ENCODE data around the gene DFFB.

Gene DFFB

DNA sequence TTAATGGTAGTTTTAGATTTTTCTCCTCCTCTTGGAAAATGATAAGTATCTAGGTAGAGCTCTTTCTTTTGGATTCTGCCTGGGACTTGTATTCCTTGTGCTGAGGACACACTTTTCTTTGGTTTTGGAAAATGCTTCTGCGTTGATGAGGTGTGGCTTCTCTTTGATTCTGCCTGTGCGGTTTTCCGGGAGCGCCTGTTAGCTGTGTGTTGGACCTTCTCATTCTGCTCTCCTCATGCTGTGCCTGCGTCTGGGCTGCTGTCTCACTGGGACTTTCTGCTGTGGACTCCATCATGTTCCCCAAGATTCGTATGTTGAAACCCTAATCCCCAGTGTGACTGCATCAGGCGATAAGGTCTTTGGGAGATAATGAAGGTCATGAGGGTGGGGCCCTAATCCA is 21.8 kb downstream of the DFFB start:
- DNase-seq: no peak

DNA sequence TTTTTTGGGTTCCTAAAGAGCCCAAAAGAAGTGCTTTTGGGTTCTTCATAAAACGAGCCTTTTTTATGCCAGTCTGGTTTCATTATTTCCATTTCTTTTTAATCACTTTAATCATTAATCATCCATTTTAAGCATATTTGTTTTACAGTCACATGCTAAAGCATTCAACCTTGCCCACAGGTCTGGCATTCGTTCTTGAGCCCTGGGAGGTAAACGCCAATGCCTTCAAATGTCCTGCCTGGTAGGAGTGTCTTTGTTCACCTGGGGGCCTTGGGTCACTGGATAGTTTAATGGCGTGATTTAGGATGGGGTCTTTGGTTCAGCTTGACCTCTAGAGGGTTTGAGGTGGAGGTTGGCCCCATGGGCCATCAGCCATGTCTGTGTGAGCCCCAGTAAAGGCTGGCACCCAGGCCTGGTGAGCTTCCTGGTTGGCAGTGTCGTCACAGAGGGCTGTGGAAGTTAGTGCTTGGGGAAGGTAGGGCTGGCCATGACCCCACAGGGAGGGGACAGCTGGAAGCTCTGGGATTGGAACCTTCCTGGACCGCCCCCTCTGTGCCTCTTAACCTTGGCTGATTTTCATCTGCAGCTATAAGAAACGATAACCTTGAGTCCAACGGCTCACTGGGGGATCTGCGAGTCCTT is 22.6 kb downstream of the DFFB start:
- no peak for DNase-seq

DNA sequence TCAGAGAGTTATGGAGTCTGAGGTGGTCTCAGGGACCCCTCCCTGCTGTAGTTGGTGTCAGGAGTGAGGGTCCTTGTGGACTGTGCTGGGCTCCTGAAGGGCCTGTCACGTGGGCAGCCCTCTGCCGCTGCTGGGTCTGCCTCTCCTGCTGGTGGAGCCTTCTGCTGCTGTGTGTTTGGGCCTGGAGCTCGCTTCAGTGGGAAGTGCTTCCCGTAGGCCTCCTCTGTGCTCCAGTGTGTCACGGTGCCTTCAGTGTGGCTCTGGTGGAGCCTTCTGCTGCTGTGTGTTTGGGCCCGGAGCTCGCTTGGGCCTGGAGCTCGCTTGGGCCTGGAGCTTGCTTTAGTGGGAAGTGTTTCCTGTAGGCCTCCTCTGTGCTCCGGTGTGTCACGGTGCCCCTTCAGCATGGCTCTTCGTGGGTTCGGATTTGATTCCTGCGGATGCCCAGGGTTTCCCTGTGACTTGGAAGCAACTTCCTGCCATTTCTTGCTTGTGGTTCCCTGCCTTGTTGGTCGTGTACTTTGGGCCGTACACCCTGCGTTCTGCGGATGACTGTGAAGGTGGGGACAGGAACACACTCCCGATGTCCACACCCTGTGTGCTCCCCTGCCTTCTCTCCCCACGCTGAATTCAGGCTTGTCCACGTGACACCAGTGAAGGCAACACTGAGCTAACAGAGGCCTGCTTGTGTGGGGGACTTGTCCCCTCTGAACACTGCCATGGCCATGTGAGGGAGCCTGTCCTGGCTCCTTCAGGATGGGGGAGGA is 23.3 kb downstream of the DFFB start:
- DNase-seq: no peak

DNA sequence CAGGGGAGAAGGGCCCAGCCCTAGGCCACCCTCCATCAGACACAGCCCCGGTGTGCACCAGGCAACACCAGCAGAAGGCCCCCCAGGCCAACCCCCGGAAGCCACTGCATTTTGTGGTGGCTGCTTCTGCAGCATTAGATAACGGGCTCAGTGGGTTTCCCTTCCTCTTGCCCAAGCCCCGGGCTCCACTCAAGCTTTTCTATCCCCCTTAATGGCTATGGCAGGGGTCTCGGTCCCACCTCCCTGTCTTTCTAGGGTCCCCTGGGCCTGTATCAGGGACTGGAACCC is 23.9 kb downstream of the DFFB start:
- DNase-seq: no peak

DNA sequence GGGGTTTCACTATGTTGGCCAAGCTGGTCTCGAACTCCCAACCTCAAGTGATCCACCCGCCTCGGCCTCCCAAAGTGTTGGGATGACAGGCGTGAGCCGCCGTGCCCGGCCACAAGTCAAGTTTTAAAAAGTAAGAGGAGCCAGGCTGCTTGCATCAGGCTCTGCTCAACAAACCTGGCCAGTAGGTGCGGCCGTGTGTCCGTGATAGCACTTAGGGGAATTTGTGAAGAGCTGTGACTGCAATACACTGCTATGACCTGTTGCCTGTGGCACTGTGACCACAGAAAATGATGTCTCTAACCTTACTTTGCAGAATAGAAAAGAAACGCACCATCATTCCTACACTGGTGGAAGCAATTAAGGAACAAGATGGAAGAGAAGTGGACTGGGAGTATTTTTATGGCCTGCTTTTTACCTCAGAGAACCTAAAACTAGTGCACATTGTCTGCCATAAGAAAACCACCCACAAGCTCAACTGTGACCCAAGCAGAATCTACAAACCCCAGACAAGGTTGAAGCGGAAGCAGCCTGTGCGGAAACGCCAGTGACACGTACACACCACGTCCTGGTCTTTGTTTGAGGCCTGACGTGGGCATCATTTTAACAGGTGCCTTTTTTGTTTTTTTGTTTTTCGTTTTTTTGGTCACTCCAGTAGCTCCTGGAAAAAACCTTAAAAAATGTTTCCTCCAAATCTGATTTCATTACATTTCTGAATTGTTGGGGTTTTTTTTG is 26.1 kb downstream of the DFFB start:
- no peak for DNase-seq

DNA sequence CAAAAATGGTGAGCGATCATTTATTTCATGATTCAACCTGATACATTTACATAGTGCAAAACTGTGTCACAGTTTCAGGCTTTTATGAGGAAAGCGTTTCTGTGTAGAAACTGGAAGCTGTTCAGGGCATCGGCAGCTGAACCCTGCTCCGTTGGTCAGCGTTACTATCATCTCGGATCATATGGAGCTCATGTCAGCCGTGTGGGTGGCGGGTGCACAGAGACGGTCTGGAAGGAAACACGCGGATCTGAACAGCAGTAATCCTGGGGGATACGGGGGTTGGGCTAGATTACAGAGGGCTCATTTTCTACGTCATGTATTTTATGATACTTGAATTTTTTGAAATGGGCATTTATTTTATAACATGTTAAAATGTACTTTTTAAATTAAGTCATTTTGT is 27.7 kb downstream of the DFFB start:
- DNase-seq: no peak

DNA sequence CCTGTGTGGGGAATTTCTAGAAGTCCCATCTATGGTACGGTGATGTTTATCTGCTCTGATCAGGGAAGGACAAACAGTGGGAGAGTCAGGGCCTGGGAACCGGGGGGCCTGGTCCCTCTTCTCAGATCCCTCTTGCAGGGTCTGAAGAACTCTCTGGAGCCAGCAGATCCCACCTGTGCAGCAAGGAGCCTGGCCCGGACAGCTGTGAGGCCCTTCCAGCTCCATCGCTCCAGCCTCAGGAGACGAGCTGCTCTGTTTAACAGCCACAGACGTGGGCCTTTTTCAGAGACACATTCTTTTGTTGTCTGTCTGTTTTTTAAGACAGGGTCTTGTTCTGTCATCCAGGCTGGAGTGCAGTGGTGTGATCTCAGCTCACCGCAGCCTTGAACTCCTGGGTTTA is 28.3 kb downstream of the DFFB start:
- no peak for DNase-seq

DNA sequence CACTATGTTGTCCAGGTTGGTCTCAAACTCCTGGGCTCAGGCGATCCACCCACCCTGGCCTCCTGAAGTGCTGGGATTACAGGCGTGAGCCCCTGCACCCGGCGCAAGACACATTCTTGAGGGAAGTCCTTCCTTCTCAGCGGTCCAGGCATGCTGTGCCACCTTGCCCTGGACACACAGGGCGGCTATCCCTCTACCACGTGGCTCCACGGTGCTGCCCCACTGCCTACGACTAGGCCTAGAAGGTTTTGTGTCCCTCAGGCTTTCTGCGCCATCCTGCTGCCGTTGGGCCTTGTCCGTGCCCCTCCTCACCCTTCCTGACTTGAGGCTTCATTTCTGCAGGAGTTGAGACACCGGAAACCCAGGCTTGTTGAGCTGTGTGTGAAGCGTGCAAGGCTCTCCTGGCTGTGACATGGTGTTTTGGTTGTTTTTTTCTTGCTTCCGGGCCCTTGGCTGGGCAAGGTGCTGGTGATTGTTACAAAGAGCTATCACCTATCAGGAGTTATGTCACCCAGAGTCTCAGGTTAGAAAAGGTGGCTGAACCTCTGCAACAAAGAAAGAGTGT is 28.9 kb downstream of the DFFB start:
- no peak for DNase-seq

DNA sequence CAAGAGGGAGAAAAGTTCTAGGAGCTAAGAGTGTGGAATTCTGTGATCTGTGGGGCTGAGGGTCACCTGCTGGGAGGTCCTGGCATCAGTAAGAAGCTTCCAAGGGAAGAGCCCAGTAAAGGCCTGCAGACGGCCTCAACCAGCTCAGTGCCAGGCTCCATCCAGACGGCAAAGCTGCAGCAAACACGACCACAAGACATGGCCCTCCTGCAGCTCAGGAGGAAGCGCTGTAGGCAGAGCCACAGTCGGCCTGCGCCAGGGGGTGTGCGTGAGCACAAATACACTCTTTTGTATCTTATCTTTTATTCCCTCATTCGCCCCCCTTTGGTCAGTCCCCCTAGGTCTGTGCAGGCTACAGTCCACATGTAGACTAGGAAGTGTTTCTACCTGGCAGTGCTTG is 29.4 kb downstream of the DFFB start:
- DNase-seq: no peak

DNA sequence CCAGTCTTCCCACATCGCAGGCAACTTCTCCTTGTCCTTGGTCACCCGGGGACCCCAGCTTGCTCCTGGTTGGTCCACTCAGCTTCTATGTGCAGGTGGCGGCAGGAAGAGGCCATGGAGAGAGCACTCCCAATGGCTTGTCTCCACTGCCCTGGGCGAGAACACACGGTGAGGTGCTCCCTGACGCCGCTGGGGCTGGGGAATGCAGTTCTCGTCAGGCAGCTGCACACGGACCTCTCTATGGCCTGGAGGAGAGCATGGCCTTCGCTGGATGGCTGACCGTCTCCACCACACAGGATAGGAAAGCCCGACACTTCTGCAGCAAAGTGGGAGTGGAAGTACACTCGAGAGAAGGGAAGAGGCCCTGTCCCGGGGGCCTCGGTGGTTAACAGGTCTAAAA is 31.0 kb downstream of the DFFB start:
- no peak for DNase-seq

DNA sequence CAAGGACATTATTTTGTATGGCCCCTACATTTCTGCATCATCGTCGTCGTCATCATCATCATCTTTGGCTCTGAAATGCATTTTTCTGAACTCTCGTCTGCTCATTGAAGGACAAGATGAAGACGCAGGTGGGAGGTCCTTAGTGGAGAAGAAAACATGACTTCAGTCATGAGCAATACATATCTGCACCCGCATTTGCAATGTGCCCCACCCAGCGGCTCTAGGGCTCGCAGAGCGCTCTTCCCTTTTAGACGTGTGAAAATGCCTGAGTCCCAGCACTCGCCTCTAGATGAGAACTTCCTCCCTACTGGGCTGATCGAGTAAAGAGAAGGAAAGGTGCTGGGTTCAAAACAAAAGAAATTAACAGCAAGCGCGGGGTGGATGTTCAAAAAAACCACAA is 32.7 kb downstream of the DFFB start:
- no peak for DNase-seq

DNA sequence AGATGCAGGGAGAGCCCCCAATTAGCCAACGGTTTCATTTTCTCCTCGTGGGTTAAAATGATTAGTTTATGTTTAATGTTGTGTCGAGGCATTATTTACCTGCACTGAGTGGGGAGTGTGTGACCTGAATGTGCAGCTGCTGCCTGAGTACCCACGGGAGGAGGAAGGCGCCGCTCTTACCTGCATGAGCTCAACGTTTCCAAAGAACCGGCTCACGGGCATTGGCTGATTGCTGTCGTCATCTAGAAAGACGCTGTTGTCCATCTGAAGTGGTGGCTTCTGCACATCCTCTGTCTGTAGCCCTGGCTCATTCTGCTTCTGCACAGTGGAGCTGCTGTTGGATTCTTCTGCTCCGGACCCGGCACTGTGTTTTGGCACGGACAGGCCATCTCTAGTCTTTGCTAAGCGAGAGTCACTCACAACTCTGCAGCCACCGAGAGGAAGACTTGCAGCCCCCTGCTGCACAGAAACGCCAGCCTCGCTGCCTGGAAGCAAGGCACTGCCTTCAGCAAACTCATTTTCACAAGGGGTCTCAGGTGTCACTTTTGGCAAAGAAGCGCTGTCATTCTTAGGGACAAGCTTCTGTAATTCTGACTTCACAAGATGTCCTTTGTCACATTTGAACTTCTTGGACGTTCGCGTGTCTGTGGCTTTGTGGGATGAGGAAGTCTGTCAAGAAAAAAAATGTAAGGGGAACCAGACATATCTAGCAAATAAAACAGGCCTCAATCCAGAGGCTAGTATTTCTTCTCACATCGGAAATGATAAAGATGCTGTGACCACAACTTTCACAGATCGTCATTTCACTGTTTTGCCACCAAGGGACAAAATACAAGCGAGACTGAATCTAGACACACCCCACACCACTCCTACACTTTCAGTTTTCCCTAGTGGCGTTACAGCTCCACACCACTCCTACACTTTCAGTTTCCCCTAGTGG is 33.4 kb downstream of the DFFB start:
- no peak for DNase-seq

DNA sequence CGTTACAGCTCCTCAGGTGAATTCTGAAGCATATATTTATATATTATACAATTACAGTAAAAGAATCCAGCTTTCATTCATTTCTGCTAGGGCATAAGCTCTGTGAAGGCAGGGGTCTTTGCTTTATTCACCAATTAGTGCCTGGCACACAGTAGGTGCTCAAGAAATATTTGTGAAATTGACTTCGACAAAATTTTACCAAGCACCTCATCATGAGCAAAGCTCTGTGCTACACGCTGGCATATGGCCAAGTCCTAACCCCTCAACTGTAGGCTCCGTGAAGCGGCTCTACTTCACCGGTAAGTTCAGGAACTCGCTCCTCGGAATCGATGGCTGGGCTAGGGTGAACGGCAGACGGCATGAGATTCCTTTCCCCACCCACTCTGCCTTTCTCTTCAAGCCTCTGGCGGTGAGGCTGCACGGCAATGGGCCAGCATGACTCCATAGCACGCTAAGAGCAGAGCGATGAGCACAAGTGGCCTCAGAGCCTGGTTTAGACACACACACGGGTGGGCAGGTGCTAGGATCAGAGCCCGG is 34.1 kb downstream of the DFFB start:
- DNase-seq: no peak

DNA sequence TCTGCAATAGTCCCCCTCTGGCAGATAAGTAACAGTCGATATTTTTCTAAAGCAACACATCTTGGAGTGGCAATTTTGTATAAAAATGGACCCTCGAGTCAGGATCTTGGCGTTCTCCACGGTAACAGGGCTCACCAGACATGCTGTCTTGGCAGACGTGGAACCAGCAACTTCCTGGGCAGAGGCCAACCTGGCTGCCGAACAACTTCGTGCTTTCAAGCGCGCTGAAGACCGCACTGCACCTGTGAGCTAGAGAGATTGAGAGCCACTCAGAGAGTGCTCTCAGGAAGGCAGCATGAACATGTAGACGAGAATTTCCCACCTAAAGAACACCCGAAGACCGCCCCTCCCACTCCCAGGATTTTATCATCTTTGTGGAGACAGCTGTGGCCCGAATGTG is 35.5 kb downstream of the DFFB start:
- no peak for DNase-seq

DNA sequence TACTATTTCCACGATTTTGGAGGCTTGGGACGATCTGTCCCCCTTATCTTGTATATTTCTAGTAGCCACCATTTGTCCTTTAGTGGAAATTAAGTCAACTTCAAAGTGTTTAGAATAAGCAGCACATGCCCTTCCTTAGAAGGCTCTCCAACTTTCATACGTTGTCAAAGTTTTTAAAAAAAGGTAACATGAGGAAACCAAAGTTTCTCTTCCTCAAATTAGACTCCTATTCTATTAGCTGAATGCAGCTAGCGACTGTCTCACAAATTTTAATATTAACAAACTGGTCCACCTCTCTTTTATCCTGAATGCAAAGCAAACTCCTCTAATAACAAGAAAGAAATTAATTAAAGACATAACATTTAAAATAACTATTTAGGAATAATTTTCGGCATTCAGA is 35.9 kb downstream of the DFFB start:
- DNase-seq: no peak

DNA sequence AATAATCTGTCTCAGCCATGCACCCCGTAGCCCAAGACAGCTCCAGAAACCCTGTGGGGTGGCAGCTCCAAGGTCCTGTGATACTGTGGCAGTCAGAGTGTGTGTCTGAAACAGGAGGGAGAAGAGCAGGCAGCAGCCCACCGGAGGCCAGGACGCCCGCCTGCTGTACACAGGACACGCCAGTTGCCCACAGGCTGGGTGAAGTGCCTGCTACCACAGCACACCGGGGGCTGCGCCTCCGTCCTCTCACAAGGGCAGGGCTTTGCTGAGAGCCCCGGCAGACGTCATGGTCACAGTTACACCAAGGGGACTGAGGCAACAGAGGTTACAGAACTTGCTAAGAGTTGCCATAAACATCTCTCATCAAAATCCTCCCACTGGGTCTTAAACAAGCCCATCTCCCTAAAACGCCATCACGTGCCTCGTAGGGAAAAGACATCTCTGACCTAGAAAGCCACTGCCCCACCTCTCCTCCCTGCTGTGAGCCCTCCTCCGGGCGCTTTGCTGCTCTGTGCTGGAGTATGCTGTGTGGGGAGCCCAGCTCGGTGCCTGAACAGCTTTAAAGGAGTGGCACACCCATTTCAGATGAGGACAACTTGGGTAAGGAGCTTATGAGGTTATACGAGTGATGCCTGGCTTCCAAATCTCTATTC is 37.5 kb downstream of the DFFB start:
- DNase-seq: no peak

DNA sequence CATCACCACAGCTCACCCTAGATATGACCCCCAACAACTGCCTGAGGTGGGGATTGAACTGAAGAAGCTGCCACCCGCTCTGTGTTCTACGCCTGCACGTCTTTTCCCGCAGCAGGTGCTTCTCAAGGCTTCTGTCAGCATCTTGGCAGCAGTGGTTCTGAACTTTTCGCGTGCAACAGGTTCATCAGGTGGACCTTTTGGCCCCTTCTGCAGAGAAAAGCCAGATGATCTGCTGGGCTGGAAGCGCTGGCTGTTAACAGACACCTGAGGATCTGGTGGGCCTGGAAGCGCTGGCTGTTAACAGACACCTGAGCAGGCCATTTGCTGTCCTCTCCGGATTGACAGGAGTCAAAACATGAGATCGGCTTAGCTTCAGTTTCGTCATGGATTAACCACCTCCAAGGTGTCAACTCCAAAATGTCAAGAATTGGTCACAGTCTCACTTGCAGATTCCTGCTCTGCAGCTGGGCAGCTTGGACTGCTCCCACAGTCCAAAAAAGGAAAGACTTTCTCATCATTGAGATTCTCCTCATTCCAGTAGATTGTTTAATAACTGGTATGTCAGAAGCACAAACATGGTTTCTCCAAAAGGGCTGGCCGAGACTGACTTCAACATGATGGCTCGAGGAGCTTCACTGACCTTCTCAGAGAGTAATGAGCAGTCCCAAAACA is 38.1 kb downstream of the DFFB start:
- no peak for DNase-seq

DNA sequence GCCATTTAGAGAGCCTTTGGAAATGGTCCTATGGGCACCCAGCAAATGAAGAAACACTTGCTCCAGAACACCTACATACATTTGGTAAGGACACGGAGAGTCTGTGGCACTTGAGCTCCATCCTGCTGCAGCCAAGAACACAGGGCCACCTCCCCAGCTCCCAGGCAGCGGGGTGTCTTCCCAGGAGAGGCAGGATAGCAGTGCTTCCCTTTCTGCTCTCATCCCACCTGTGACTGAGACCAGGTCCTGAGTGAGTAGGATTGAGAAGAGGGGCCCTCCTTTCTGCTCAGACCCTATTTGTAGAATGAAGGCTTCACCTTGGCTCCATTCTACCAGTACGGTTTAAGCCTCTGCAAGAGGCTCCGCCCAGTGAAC is 38.7 kb downstream of the DFFB start:
- no peak for DNase-seq

DNA sequence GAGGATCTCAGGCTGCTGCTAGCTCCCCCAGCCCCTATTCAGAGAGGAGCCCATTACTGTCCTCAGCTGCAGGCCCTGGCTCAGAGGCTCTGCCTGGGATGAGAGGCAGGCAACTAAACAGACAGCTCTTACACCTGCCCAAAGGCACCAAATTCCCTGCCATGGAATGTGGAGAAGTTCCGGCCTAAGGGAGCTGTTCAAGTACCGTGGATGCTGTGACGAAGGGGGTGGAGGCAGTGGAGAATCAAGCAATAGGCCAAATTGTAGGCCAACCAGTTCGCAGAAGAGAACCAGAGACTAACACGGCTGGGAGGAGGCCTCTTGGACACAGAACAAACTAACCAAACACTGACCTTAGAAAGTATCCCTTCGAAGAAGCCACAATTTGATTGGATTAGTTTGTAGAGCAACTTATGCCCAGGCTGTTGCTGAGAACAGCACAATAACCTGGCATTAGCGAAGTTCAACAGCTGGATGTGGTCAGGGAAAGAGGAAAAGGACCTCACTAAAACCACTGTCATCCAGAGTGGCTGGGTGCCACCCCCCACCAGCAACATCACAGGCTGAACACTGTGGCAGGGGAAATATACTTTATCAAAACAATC is 39.2 kb downstream of the DFFB start:
- no peak for DNase-seq

DNA sequence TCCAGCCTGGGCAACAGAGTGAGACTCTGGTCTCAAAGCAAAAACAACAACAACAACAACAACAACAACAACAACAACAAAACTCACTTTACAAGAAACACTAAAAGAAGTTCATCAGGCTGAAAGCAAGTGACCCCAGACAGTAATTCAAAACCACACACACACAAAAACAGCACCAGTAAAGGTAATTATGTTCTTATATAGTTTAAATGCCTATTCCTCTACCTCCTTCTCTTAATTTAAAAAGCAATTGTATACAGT is 41.1 kb downstream of the DFFB start:
- DNase-seq: no peak

DNA sequence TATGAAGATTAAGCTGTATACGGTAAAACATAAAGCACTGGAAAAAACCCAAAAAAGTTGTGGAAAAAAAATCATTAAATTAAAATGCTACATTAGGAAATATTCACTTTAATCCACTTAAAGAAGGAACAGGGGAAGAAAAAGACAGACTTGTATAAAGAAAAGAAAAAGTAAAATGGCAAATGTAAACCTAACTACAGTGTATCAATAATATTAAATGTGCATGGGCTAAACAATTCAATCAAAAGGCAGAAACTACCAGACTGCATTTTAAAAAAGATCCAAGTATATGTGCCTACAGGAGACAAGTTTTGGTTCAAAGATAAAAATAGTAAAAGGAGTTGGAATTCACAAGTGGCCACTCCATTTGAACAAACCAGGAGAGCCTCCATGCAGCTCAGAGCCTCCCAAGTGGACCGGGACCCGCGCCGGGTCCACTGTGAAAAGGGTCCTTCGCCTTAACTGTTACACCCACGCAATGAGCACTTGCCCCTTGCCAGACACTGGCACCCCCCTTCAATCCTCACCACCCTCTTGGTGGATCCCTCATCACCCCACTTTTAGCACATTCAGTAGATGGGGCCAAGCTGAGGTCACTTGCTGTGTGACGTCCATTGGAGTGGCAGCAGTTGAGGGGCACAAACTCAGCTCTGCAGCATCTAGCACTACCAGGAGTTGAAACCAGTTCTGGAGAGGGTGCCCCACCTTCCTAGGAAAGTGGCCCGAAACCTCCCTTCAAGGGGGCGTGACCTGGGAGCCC is 41.9 kb downstream of the DFFB start:
- no peak for DNase-seq
